ENCODE measurements around the gene PIP4K2A. TPM values are rescaled to one million over a fixed set of nuclear protein-coding genes. Genes with fewer than 3 reads are reported as not detected.

The PIP4K2A gene
- total and polyA plus RNA-seq, 7 donors: 2.3 to 9.7 (median 6.4) TPM

DNA sequence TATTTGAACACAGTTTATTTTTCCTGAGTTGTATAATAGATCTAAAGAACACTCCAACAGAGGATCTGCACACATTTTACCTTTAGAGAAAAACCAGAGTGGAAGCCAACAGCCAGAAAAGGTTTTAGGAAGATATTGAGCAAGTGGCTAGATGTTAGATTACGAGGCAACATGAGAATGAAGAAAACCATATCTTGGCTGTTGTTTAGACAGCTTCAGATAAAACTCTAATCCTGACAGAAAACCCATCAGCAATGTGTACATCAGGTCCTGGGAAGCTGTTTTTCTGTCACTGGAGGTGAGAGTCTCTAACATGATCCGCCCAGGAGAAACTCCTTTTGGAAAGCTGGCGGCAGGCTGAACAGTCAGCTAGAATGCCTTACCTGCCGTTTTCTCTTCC lies 209.6 kb downstream of the PIP4K2A start:
- intact Hi-C loops (cut with DNase I): no loop called here
- WGBS, 3 donors: 86 to 90% (median 88%) methylated on average over 4 of the region's 4 CpGs
- no peak for TF ChIP-seq CTCF (IDR thresholded peaks at IDR 0.05)

DNA sequence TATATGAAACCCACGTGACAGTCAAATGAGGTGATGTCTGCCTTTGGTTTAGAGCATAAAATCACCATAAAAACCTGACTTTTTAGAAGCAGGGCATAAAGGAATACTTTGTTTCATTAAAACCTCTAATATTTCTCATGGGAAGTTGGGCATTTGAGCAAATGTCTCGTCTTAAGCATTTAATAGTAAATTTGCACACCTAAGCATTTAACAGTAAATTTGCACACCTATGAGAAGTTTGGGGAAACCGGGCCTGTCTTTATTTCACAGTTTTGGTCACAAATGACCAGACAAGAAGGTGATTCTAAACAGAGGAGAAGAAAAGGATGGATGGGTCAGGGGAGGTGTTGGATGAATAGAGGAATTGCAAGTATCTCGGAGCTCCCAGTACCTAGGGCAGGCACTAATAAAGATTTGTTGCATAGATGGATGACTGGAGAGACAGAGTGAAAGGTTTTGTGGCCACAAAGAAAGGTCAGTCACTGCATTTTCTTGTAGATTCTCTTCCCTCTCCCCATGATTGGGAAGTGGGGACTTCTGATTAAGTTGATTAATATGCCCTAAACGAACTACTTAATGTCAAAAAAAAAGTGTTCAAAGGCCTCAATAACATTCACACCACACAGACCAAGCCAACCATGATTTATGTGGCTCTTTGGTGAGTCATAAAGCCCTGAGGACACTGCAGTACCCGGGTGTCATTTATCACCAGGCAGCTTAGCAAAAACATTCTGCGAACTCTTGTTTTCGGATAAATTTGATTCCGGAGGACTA lies 210.9 kb downstream of the PIP4K2A start:
- H3K4me1 ChIP-seq: no peaks in the 10 kb centered on the region
- TF ChIP-seq CTCF (IDR thresholded peaks at IDR 0.05): no peak
- no peaks in the 10 kb centered on the region for H3K36me3 ChIP-seq (ENCODE audit: insufficient read depth in 1 of 2, low read depth in 1 of 2)
- intact Hi-C loops (cut with DNase I): no loop called here
- H3K27ac ChIP-seq: no peak overlapping the region
- DNase-seq (no peak), ATAC-seq (no peak)
- H3K27me3 ChIP-seq (ENCODE audit: insufficient read depth in 3 of 3, low read length in 2 of 3): no peaks in the 10 kb centered on the region
- H3K9me3 ChIP-seq: no peaks in the 10 kb centered on the region
- no peak overlapping the region for H3K4me3 ChIP-seq
- WGBS, 3 donors: 74 to 76% (median 74%) methylated on average over 9 of the region's 9 CpGs

More for the DNA sequence above, 209.6 kb downstream of the PIP4K2A start:
- no peak for ATAC-seq
- H3K9me3 ChIP-seq: no peaks in the 10 kb centered on the region
- H3K27ac ChIP-seq: no peak overlapping the region
- H3K36me3 ChIP-seq (ENCODE audit: insufficient read depth in 1 of 2, low read depth in 1 of 2): no peaks in the 10 kb centered on the region
- H3K27me3 ChIP-seq (ENCODE audit: insufficient read depth in 3 of 3, low read length in 2 of 3): no peaks in the 10 kb centered on the region
- no peak for DNase-seq
- H3K4me3 ChIP-seq: no peak overlapping the region
- no peaks in the 10 kb centered on the region for H3K4me1 ChIP-seq

DNA sequence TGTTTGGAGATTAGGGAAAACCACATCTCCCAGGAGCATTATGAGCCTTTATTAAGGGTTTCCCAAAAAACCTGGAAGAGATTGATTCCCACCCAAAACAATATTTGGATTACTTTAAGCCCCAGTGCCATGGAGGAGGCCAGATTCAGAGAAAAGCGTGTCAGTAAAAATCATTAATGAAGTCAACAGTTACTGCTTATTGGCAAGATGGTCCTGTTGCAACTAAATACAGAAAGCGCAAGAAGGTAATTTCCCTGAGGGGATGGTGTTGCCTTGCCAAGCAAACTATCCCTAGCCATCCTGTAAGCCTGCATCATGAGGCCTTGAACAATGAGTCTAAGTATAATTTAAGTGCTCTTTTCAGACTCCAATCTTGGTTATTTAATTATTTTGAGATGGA lies 212.5 kb downstream of the PIP4K2A start:
- H3K4me3 ChIP-seq: no peak overlapping the region
- ATAC-seq: no peak
- DNase-seq: no peak
- intact Hi-C loops (cut with DNase I): no loop called here
- no peak for TF ChIP-seq CTCF (IDR thresholded peaks at IDR 0.05)
- no peaks in the 10 kb centered on the region for H3K27me3 ChIP-seq (ENCODE audit: insufficient read depth in 3 of 3, low read length in 2 of 3)
- no peaks in the 10 kb centered on the region for H3K9me3 ChIP-seq
- no peaks in the 10 kb centered on the region for H3K36me3 ChIP-seq (ENCODE audit: insufficient read depth in 1 of 2, low read depth in 1 of 2)
- H3K4me1 ChIP-seq: no peaks in the 10 kb centered on the region
- no peak overlapping the region for H3K27ac ChIP-seq
- 95 to 100% (median 97%) methylated on average over 2 of the region's 2 CpGs for WGBS, 3 donors

DNA sequence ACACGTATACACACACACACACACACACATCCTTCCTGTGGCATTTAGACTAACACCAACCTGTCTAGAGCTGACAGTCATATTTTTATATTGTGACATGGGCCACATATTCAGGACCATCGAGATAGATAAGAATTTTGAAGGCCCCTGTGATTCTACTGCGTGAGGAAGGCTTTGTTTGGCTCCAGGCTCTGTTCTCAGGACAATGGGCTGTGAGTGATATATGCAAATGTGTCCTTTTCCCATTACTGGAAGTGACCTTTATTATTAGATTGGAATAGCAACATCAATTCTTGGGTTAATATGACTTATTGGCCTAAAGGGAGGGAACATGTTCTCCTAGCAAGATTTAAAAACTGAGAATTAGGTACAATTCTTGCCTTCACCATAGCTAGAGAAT lies 213.0 kb downstream of the PIP4K2A start:
- no peak for TF ChIP-seq CTCF (IDR thresholded peaks at IDR 0.05)
- intact Hi-C loops (cut with DNase I): no loop called here
- Histone ChIP-seq H3K4me1 (no peaks in the 10 kb centered on the region), H3K36me3 (ENCODE audit: insufficient read depth in 1 of 2, low read depth in 1 of 2) (no peaks in the 10 kb centered on the region), H3K27me3 (ENCODE audit: insufficient read depth in 3 of 3, low read length in 2 of 3) (no peaks in the 10 kb centered on the region), H3K9me3 (no peaks in the 10 kb centered on the region), H3K4me3 (no peak overlapping the region), H3K27ac (no peak overlapping the region)
- DNase-seq: no peak
- ATAC-seq: no peak
- WGBS, 3 donors: 60 to 64% (median 62%) methylated on average over 3 of the region's 3 CpGs

Data from psoas muscle (tissue), 8 donors.